DMS 273 (cell line): ENCODE measurements around the gene SPTLC2.
"Not testable (repeated sequence)": the region's sequence is repeated elsewhere in the genome, so short reads cannot be mapped to it uniquely, and the experiment has no call there.

Experiments used
- DNase-seq: peaks from one replicate; lab custom pipeline; 2025; ENCODE audit not compliant: unreplicated experiment; lab: John Stamatoyannopoulos, UW

The SPTLC2 gene

DNA sequence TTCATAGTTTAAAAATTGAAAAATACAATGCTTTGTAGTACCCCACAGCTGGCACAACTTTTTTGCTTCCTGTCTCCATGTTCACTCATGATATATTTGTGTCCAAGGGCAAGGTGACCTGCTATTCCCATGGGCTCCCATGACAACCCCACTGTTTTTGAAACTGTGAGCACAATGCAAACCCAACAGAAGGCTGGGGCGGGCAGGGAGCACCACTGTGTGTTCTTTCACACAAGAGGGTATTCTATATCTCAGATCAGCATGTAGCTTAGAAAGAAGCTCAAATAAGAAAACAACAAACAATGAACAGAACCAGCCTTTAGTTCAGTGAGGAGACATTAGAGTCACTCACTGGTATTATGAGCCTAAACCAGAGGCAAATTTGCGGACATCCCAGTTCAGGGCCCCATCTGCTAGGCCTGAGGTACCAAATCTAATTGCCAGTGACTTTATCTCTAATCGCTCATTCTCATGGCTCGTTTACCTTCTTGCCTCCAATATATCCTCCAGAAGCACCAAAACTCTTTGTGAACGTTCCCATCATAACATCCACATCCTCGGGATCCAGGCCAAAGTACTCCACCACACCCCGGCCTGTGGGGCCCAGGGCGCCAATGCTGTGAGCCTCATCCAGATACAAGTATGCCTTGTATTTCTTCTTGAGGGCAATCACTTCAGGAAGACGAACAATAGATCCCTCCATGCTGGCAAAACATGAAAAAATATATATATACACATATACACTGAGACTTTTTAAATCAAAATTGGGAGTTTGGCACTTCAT is 61.4 kb downstream of the SPTLC2 start:
- DNase-seq: no peak

DNA sequence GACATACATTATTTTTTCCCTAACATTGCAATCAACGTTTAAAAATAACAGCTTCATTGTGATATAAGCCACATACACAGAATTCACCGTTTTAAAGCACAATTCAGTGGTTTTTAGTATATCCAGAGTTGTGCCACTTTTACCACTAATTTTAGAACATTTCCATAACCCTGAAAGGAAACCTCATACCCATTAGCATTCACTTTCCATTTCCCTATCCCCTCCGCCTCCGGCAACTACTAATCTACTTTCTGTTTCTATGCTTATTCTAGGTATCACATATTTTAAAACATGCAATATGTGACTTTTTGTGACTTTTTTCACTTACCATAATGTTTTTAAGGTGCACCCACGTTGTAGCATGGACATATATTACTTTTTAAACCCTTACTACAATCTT is 62.2 kb downstream of the SPTLC2 start:
- no peak for DNase-seq

DNA sequence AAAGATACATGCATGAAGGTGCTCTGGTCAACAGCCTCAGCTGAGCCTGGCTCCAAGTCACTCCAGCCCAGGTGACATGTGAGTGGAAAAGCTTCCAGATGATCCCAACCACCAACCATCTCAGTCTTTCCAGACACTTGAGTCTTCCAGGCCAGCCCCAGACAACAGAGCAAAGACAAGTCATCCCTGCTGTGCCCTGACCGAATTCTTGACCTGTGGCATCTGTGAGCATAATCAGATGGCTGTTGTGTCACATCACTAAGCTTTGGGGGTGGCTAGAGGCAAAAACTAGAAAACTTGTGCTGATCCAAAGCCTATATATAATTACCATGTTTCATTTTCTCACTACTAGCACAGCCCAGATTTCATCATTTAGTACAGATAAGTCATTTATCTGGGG is 67.0 kb downstream of the SPTLC2 start:
- no peak for DNase-seq

DNA sequence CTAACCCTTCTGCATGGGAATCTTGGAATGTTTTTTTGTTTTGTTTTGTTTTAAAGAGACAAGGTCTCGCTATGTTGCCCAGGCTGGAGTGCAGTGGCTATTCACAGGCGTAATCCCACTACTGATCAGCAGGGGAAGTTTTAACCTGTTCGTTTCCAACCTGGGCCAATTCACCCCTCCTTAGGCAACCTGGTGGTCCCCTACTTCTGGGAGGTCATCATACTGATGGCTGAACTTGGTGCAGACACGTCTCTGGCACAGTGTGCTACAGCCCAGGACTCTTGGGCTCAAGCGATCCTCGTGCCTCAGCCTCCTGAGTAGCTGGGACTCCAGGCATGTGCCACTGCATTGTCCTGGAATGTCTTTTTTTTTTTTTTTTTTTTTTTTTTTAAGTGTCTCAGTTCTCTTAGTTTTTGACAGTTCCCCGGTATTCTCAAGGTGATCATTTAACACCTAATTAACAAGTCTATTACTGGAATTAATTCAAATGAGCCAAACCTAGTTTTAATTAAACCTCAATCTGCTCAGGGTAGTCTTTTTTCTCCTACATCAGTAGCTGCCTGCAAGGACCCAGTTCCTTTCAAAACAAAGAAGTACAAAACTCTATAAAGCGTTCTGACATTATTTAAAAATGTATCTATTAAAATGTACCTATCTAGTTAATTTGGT is 68.8 kb downstream of the SPTLC2 start:
- no peak for DNase-seq

DNA sequence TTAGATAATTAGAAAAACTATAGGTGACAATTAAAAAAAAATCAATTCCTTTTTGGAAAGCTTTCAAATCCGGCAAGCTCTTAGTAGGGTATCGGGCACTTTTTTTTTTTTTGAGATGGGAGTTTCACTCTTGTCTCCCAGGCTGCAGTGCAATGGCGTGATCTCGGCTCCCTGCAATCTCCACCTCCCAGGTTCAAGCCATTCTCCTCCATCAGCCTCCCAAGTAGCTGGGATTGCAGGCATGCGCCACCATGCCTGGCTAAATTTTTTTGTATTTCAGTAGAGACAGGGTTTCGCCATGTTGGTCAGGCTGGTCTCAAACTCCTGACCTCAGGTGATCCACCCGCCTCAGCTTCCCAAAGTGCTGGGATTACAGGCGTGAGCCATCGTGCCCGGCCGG is 71.3 kb downstream of the SPTLC2 start:
- not testable (repeated sequence) for DNase-seq

DNA sequence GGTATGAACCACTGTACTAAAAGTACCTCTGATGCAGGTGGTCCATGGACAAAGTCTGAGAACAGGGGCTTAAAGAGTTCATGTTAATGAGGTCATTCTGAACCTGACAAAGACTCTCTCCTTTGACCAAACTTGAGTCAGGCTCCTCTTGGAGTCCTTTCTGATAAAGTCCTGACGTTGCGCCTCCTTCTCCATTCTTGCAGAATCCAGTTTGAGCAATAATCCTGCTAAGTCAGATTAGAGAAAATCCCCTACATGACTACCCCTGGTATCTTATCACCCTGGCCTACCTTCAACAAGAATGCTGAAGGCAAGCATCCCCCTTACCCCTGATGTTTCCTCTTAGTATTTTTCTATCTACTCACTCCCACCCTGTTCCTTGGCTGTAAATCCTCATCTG is 71.9 kb downstream of the SPTLC2 start:
- DNase-seq: no peak

DNA sequence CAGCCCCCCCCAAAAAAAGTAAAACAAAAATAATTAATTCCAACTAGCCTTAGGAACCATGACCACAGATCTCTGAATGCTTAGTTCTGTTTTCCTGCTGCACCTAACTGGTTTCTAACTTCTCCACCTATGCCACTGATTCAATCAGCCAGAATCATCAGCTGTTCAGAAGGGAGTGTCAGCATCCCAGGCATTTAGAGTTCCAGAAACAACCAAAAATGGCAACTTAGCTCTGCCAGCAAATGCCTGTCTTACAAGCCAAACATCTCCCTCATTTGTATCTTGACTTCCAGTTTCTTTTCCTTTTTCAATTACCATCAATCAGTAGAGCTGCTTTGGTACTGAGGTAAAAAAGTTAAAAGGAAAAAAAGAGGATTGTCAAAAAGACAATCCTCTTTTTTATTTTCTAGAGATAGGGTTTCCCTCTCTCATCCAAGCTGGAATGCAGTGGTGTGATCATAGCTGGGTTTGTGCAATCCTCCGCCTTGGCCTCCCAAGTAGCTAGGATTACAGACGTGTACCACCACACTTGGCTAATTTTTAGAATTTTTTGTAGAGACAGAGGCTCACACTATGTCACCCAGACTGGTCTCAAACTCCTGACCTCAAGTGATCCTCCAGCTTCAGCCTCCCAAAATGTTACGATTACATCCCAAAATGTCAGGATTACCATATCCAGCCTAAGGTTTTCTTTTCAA is 72.7 kb downstream of the SPTLC2 start:
- no peak for DNase-seq

DNA sequence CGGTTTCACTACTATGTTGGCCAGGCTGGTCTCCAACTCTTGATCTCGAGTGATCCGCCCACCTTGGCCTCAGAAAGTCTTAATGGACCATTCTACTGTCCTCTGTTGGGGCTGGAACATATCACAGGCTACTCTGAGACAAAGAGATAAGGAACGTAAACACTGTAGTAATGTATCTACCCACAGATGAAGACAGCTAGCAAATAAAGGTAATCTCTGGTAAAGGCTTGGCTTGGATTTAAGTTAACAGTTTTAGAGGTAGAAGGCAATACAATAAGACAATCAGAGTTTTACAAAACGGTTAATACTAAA is 73.2 kb downstream of the SPTLC2 start:
- no peak for DNase-seq

DNA sequence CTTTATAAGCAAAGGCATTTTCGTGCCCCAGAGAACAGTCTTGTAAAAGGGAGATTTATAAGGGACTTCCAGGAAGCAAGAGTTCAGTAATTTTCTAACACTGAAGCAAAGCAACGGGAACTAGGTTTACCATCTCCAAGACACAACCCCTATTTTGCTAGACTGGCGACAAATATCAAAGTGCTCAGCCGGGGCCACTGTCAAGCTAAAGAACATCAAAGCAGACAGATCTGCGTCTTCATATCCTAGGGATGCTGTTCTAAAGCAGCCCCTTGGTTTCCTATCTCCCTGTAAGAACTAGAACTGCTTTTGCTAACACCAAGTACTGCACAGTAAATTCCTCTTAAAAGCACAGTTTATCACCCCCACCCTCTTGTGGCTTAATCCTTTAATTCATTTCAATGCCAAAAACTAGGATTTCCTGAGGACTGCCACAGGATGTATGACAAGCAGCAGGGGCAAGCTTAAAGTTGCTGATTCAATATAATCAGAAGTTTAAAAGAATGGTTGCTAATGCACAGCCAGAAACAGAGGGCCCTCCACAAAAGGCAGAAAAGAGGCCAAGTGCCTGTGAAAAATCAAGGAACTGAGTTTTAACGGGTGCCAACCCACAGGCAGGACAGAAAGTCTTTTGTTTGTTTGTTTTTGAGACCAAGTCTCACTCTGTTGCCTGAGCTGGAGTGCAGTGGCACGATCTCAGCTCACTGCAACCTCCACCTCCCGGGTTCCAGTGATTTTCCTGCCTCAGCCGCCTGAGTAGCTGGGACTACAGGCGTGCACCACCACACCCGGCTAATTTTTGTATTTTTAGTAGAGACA is 73.8 kb downstream of the SPTLC2 start:
- DNase-seq: no peak

DNA sequence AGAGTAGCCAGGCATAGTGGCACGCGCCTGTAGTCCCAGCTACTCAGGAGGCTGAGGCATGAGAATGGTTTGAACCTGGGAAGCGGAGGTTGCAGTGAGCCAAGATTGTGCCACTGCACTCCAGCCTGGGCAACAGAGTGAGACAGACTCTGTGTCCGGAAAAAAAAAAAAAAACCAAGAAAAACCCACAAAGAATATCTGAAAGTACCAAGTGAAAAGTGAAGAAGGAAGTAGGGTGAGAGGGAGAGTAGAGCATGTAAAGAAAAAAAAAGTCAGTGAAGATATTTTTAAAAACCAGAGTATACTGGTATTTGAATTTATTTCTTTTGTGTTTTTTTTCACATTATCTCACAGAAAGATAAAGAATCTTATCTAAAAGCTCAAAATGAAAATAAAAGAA is 74.5 kb downstream of the SPTLC2 start:
- DNase-seq: no peak

DNA sequence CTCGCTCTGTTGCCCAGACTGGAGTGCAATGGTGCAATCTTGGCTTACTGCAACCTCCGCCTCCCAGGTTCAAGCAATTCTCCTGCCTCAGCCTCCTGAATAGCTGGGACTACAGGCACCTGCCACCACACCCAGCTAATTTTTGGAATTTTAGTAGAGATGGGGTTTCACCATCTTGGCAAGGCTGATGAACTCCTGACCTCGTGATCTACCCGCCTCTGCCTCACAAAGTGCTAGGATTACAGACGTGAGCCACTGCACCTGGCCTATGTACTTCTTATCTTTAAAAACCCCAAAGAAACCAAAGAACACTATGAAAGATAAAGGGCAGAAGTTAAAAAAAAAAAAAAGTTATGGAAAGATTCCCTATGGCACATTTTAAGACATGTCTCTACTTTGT is 79.5 kb downstream of the SPTLC2 start:
- DNase-seq: not testable (repeated sequence)

DNA sequence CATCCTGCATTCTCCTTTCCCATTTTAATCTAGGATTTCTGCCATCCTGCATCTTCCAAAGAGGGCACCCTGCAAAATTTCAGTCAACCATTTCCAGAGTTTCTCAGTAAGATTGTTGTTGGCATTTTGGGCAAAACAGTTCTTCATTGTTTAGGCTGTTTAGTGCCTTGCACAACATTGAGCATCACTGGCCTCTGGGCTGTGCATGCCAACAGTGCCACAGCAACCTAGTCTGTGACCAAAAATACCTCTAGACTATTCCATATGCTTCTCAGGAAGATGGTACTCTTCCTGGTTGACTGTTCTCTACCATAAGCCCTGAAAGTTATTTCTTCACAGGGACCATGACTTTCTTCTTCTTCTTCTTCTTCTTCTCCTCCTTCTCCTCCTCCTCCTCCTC is 85.4 kb downstream of the SPTLC2 start:
- DNase-seq: no peak

DNA sequence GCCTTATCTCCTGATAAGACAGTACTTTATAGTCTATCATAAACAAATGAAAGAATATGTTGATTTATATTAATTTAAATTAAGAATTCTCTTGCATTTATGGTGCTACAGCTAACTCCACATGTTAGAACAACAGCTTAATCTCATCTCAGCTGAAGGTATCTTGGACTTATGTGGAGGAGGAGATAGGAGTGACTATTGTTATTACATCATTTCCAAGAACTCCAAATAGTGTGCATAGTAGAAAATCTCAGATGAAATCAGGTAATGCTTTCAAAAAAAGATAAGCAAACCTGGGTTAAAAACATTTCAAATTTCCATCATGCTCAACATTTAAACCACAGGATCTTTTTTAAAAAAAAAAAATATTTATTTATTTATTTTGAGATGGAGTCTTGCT is 86.5 kb downstream of the SPTLC2 start:
- DNase-seq: no peak

DNA sequence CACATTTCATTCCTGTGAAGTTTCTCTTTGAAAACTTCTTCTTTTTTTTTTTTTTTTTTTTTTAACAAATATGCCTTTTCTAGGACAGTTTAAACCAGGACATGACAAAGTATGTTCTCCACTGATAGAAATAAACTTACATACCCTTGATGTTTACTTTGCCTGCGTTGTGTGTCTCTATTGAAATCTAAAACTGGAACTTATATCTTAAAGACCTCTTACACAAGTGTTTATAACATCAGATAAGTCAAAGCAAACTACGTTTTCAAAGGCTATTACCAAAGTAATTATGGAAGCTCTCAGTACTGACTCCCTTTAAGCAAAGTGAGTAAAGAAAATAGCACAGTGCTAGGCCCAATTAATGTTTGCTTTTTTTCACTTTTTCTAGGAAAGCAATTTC is 87.2 kb downstream of the SPTLC2 start:
- DNase-seq: no peak

DNA sequence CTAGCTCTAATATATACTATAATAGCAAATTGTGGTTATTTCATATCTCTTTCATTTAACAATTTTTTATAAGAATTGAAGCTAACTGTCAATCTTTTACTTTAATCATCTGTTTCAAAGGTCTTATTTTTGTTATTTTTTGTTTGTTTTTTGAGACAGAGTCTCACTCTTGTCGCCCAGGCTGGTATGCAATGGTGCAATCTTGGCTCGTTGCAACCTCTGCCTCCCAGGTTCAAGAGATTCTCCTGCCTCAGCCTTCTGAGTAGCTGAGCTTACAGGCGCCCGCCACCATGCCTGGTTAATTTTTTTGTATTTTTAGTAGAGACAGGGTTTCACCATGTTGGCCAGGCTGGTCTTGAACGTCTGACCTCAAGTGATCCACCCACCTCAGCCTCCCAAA is 87.7 kb downstream of the SPTLC2 start:
- DNase-seq: not testable (repeated sequence)

DNA sequence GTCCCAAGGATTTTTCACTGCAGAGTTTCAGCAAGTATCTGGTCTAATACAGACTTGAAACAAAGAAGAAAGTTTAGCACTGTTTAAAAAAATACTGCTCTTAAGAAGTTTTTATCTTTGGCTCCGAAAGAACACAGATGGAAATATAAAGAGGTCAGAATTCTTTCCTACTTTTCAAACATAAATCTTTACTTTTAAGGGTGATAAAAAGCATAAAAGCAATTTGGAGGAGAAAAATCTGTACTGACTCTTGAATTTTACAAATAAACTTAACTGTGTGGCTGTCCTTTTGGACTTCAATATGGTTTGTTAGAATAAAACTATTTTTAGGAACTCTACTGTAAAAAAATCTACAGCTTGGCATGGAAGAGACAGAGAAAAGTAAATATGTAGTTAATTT is 90.2 kb downstream of the SPTLC2 start:
- no peak for DNase-seq

DNA sequence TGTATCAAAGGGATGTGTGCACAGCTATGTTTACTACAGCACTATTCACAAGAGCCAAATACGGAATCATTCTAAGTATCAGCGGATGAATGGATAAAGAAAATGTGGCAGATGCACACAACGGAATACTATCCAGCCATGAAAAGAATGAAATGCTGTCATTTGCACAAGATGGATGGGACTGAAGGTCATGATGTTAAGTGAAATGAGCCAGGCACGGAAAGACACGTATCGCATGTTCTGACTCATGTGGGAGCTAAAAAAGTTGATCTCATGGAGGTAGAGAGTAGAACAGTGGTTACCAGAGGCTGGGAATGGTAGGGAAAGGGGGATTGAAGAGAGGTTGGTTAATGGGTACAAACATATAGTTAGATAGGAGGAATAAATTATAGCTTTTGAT is 91.9 kb downstream of the SPTLC2 start:
- DNase-seq: no peak

DNA sequence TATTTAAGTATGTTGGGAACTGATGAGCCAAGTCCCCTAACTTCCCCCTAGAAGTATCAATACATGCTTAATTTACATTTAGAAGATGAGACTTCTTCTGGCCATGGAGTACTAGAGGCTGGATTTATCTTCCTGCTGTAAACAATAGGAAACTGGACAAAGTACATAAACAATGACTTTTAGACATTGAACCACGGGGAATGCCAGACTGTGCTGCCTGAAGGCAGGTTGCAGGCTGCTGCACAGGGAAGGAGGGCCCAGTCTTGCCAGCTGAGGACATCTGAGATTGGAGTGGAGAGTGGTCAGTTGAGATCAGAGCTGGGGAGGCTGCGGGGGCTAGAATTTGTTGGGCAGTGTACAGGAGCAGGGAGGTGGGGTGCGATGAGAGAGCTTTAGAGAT is 93.3 kb downstream of the SPTLC2 start:
- DNase-seq: no peak

DNA sequence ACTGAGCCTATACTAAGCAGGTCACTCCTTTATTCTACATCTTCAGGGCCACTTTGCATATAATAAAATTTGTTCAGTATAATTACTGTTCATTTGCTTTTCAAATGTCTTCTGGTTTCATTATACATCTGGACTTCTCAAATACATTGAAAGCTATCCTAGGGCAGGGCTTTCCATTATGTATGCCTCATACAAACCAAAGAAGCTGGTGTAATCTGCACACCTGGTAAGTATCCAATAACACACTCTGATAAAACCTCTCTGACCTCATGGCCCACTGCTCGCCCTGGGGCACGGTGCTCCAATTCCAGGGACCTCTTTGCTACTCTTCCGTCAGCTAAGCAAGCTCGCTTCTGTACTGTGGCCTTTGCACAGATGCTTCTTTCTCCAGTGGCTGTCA is 95.9 kb downstream of the SPTLC2 start:
- no peak for DNase-seq

DNA sequence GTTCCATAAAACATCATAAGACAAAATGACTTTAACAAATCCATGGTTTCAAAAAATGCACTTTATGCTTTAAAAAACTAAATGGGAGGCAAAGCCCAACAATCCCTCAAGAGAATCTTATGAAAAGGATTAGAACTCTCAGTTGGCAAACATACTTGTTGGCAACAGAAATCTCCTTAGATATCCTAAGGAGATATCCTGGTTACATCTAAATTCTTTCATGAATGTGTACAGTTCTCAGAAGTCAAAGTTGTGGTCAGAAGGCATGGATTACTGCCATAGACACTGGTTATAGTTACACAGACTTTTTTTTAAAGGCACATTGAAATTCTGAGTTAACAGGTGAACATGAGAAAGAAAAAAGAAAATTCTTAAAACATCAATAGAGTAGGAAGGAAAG is 100.3 kb downstream of the SPTLC2 start:
- DNase-seq: no peak

DNA sequence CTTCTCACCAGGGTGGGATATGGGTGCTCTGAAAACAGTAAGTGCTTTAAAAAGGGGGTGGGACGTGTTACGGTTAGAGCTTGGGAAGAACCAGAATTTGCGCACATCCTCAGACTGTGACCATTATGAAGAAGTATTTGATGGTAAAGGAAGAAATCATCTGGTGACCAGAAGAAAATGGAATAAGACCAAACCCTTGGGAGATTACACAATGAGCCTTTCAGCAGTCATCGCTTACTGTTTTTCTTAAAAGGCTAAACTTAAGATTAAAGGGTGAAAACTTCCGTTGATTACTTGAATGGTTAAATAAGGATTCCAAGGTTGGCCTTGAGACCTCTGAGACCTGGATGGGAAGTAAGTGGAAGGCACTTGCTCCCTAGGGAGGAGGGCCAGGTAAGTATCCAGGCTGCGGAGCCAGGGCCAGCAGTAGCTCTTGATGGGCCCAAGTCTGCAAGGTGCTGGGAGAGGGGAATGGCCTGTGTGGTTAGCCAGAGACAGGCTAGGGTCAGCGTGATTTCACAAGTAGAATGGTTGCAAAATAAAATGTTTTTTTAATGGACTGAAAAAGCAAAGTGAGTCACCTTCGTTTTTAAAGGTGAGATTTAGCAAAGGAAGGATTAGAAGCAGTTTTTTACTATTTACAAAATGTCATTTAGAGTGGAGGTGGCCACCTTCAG is 104.8 kb downstream of the SPTLC2 start:
- no peak for DNase-seq
